HL-60 (cell line): ENCODE measurements around the gene DNAJC1.

ENCODE experiments used
- GABPA ChIP-seq: IDR thresholded peaks from 2 replicates; pipeline ENCODE4 v1.6.1; 2012; ENCODE audit warnings: low read depth
- POLR2AphosphoS5 ChIP-seq: IDR thresholded peaks from 2 replicates; pipeline ENCODE4 v1.6.1; 2012; ENCODE audit warnings: low read depth
- TF ChIP-seq, protein P1 (sequence below): IDR thresholded peaks from one replicate; pipeline ENCODE4 v1.5.1; 2011; ENCODE audit warnings: low read length, control low read depth, inconsistent platforms; ENCODE audit not compliant: insufficient read depth
- TF ChIP-seq, protein P2 (sequence below): IDR thresholded peaks from 2 replicates; pipeline ENCODE4 v1.6.1; 2012; ENCODE audit warnings: low read depth; ENCODE audit not compliant: insufficient replicate concordance

DNA sequence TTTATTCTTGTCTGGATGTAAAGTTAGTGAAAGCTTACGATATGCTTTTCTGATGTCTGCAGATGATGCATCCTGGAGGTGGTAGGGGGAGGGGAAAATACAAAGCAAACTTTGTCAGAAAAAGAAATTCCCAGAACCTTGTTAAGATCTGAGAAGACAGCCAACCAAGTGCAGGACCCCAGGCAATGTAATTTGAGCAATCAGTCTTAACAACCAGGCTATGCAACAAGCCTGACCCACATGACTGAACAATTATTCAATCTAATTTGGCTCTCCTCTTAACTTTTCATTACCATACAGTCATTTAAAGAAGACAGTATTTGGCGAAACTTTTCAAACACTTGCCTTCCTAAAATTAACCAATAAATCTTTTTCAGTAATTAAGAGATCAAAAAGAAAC, 74.5 kb downstream of the DNAJC1 start:
- TF ChIP-seq, protein P1, sequence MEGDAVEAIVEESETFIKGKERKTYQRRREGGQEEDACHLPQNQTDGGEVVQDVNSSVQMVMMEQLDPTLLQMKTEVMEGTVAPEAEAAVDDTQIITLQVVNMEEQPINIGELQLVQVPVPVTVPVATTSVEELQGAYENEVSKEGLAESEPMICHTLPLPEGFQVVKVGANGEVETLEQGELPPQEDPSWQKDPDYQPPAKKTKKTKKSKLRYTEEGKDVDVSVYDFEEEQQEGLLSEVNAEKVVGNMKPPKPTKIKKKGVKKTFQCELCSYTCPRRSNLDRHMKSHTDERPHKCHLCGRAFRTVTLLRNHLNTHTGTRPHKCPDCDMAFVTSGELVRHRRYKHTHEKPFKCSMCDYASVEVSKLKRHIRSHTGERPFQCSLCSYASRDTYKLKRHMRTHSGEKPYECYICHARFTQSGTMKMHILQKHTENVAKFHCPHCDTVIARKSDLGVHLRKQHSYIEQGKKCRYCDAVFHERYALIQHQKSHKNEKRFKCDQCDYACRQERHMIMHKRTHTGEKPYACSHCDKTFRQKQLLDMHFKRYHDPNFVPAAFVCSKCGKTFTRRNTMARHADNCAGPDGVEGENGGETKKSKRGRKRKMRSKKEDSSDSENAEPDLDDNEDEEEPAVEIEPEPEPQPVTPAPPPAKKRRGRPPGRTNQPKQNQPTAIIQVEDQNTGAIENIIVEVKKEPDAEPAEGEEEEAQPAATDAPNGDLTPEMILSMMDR, result no peak
- TF ChIP-seq, protein P2, sequence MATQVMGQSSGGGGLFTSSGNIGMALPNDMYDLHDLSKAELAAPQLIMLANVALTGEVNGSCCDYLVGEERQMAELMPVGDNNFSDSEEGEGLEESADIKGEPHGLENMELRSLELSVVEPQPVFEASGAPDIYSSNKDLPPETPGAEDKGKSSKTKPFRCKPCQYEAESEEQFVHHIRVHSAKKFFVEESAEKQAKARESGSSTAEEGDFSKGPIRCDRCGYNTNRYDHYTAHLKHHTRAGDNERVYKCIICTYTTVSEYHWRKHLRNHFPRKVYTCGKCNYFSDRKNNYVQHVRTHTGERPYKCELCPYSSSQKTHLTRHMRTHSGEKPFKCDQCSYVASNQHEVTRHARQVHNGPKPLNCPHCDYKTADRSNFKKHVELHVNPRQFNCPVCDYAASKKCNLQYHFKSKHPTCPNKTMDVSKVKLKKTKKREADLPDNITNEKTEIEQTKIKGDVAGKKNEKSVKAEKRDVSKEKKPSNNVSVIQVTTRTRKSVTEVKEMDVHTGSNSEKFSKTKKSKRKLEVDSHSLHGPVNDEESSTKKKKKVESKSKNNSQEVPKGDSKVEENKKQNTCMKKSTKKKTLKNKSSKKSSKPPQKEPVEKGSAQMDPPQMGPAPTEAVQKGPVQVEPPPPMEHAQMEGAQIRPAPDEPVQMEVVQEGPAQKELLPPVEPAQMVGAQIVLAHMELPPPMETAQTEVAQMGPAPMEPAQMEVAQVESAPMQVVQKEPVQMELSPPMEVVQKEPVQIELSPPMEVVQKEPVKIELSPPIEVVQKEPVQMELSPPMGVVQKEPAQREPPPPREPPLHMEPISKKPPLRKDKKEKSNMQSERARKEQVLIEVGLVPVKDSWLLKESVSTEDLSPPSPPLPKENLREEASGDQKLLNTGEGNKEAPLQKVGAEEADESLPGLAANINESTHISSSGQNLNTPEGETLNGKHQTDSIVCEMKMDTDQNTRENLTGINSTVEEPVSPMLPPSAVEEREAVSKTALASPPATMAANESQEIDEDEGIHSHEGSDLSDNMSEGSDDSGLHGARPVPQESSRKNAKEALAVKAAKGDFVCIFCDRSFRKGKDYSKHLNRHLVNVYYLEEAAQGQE, result no peak
- TF ChIP-seq GABPA, result no peak
- TF ChIP-seq POLR2AphosphoS5, result no peak
